ENCODE results near the gene SYT7.

DNA sequence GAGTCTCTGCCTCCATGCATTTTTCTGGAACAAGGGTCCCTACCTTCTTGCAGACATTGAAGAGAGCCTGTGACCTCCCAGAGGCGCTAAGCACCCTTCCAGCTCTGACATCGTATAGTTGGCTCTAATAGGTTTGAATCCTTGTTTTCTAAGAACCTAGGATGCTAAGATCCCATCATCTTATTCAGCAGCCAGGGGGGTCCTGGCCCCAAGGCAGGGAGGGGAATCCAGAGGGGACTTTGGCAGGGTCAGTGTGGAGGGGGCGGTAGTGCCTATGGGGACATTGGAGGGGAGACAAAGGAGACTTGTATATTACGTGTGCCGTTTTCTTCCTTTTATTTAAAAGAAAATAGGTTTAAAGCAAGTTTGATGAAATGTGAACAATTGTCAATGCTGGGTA is 75.8 kb downstream of the SYT7 start:
- TF ChIP-seq CTCF (optimal IDR thresholded peaks at IDR 0.05 in 1 of 3, IDR thresholded peaks at IDR 0.05 in 1 of 3, conservative IDR thresholded peaks at IDR 0.05 in 1 of 3; ENCODE audit: extremely low read depth in 1 of 3, insufficient read depth in 2 of 3, low read length in 3 of 3) (no peak), EZH2 (IDR thresholded peaks at IDR 0.05; ENCODE audit: low read length) (no peak)
